WTC11 (cell line): ENCODE measurements around the gene TTC39B.

Experiments used
- CTCF ChIP-seq: fragments of 200-600 bp; IDR thresholded peaks from 2 replicates; pipeline ENCODE4 v1.8.0; 2022; ENCODE audit warnings: antibody characterized with exemption
- FOXP1 ChIP-seq: sonication (generic); formaldehyde crosslinking; IDR thresholded peaks from 2 replicates; pipeline ENCODE4 v1.8.0; 2022; ENCODE audit warnings: missing genetic modification reagents, mild to moderate bottlenecking, moderate library complexity, borderline replicate concordance
- IRF1 ChIP-seq: sonication (generic); formaldehyde crosslinking; IDR thresholded peaks from 2 replicates; pipeline ENCODE4 v1.8.0; 2023; ENCODE audit warnings: missing genetic modification reagents
- ZNF416 ChIP-seq: fragments of 250-450 bp; sonication (Bioruptor Pico); IDR thresholded peaks from 2 replicates; pipeline ENCODE4 v1.9.0; 2021; ENCODE audit warnings: mild to moderate bottlenecking, inconsistent platforms

- TF ChIP-seq CTCF = no peak
- no peak for TF ChIP-seq ZNF416 (CRISPR knock-in tag)
- no peak for TF ChIP-seq FOXP1
- TF ChIP-seq IRF1 (CRISPR knock-in tag) = no peak
Measured at GRCh38 chr9:15329539-15330109, 22.6 kb upstream of the TTC39B start.
